Stimulated activated naive CD8-positive, alpha-beta T cell treated with anti-CD3 and anti-CD28 coated beads, Interleukin-15, amount 100 ng/mL, for 72 hours (primary cell): ENCODE results near the gene RAB3IL1.

Experiments
- ATAC-seq: fragments of 150-1000 bp; cut with Tn5 transposase; 2 replicates; pipeline ENCODE4 v1.10.0; 2021; ENCODE audit warnings: mild to moderate bottlenecking, moderate library complexity
- DNase-seq, 2 donors: peaks; one replicate each; pipeline ENCODE4 v3.0.0; 2021 to 2022
- H3K27ac Mint-ChIP-seq, 2 donors: one replicate each; pipeline ENCODE4 v1.8.0; 2022; ENCODE audit warnings: mild to moderate bottlenecking in 2 of 2, mixed read lengths in 2 of 2, moderate library complexity in 2 of 2
- H3K27me3 Mint-ChIP-seq: one replicate; pipeline ENCODE4 v1.8.0; 2022; ENCODE audit warnings: mixed read lengths
- H3K4me1 Mint-ChIP-seq: one replicate; pipeline ENCODE4 v1.8.0; 2022; ENCODE audit warnings: mild to moderate bottlenecking, mixed read lengths
- H3K4me3 Mint-ChIP-seq, 2 donors: one replicate each; pipeline ENCODE4 v1.8.0; 2022; ENCODE audit warnings: mild to moderate bottlenecking in 2 of 2, mixed read lengths in 2 of 2, moderate library complexity in 1 of 2
- H3K9me3 Mint-ChIP-seq, 2 donors: one replicate each; pipeline ENCODE4 v1.8.0; 2022; ENCODE audit warnings: mixed read lengths in 2 of 2

The RAB3IL1 gene

GRCh38 chr11:61880454-61880853 lies 36.9 kb downstream of the RAB3IL1 start:
- H3K9me3 Mint-ChIP-seq: no peaks in the 10 kb centered on the region
- H3K27me3 Mint-ChIP-seq: no peaks in the 10 kb centered on the region
- ATAC-seq (no peak), DNase-seq (no peak)
- no peak overlapping the region for H3K27ac Mint-ChIP-seq
- no peaks in the 10 kb centered on the region for H3K4me1 Mint-ChIP-seq
- no peak overlapping the region for H3K4me3 Mint-ChIP-seq

DNA sequence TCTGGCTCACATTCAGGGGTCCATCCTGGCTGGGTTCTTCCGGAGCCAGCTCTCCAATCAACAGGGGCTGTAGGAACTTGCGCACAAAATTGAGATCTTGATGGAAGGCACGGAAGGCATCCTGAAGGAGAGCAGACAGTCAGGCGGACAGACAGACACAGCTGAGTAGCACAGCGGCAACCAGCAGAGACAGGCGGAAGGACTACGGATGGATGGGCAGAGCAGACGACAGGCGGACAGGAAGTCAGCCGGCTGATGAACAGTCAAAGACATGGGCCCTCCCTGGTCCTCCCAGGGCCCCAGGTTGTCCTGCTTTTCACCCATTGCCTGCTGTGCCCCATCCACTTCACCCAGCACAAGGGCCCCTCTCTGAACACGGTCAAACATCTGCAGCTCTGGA lies 37.3 kb downstream of the RAB3IL1 start:
- Mint-ChIP-seq H3K4me1 (no peaks in the 10 kb centered on the region), H3K27ac (no peak overlapping the region), H3K27me3 (no peaks in the 10 kb centered on the region), H3K4me3 (no peak overlapping the region), H3K9me3 (no peaks in the 10 kb centered on the region)
- no peak for ATAC-seq
- no peak for DNase-seq

DNA sequence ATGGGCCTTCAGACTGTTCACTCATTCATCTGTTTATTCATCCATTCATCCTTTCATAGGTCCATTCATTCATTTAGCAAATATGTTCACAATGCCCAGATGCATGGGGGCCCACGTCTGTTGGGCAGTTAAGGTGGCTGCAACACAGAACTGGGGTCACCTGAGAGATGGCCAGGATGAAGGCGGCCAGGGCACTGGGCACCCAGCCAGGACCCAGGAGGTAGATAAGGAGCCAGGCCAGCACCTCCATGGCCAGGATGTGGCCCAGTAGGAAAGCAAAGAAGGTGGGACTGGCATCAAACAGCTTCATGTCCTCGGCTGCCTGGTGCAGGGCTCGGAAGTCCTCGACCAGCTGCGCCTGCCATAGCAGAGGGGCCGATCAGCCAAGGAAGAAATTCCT lies 38.2 kb downstream of the RAB3IL1 start:
- Mint-ChIP-seq H3K27me3 (no peaks in the 10 kb centered on the region), H3K9me3 (no peaks in the 10 kb centered on the region), H3K27ac (no peak overlapping the region), H3K4me1 (no peaks in the 10 kb centered on the region), H3K4me3 (no peak overlapping the region)
- ATAC-seq (no peak), DNase-seq (no peak)

- Mint-ChIP-seq H3K27ac (no peak overlapping the region), H3K4me3 (no peak overlapping the region), H3K27me3 (peaks cover 14% of the 10 kb centered on the region), H3K4me1 (peaks cover 8% of the 10 kb centered on the region), H3K9me3 (no peaks in the 10 kb centered on the region)
- DNase-seq: no peak
- no peak for ATAC-seq
These were observed 41.7 kb downstream of the RAB3IL1 start for GRCh38 chr11:61875698-61876097.

- H3K4me1 Mint-ChIP-seq: peaks cover 9% of the 10 kb centered on the region
- H3K4me3 Mint-ChIP-seq: no peak overlapping the region
- H3K27ac Mint-ChIP-seq: peak overlapping the region in 1 of 2 donors; percentile 82
- H3K9me3 Mint-ChIP-seq: no peaks in the 10 kb centered on the region
- ATAC-seq (no peak), DNase-seq (no peak)
- H3K27me3 Mint-ChIP-seq: peaks cover 20% of the 10 kb centered on the region
These were observed 42.5 kb downstream of the RAB3IL1 start for GRCh38 chr11:61874853-61875252.

GRCh38 chr11:61874377-61874809 lies 43.0 kb downstream of the RAB3IL1 start:
- Mint-ChIP-seq H3K27me3 (peaks cover 20% of the 10 kb centered on the region), H3K4me3 (no peak overlapping the region), H3K9me3 (no peaks in the 10 kb centered on the region), H3K27ac (no peak overlapping the region), H3K4me1 (peaks cover 9% of the 10 kb centered on the region)
- no peak for DNase-seq
- ATAC-seq: no peak

GRCh38 chr11:61873588-61874376 lies 43.6 kb downstream of the RAB3IL1 start:
- no peak for ATAC-seq
- no peaks in the 10 kb centered on the region for H3K9me3 Mint-ChIP-seq
- H3K27me3 Mint-ChIP-seq: peaks cover 20% of the 10 kb centered on the region
- peaks cover 9% of the 10 kb centered on the region for H3K4me1 Mint-ChIP-seq
- H3K4me3 Mint-ChIP-seq: no peak overlapping the region
- H3K27ac Mint-ChIP-seq: no peak overlapping the region
- DNase-seq: no peak

DNA sequence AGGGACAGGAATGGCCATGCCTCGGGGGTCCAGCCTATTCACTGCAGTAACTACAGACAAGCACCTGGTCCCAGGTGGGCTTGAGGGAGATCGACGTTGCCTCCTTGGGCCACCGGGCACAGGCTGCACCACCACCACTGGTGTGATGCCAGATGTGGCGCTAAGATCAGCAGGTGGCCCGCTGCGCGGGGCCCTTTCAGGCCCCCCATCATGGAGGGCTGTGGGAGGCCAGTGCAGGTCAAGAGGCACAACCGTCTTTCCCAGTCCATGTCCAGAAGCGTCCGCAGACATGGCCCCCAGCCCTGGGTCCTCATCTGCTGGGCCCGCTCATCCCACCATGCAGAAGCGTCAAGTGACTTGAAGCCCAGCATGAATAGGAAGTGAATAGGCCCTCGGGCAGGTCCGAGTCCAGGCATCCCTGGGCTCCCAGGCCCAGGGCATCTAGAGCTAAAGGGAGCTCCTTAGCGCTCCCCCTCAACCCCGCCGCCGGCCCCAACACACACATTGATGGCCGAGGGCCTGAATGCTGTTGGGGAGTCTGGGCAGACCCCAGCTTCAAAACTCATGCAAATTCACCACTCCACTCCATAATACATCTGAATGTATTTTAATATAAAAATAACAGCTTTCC lies 44.3 kb downstream of the RAB3IL1 start:
- Mint-ChIP-seq H3K9me3 (no peaks in the 10 kb centered on the region), H3K27me3 (peaks cover 20% of the 10 kb centered on the region), H3K4me3 (no peak overlapping the region), H3K4me1 (peaks cover 9% of the 10 kb centered on the region), H3K27ac (no peak overlapping the region)
- ATAC-seq (no peak), DNase-seq (no peak)

- peaks cover 9% of the 10 kb centered on the region for H3K4me1 Mint-ChIP-seq
- no peaks in the 10 kb centered on the region for H3K9me3 Mint-ChIP-seq
- peak overlapping the region; percentile 6 to 48 for H3K27ac Mint-ChIP-seq
- H3K4me3 Mint-ChIP-seq: peak overlapping the region; percentile 58 to 82
- ATAC-seq: peak; percentile 94
- peak; percentile 74 to 75 for DNase-seq
- peaks cover 20% of the 10 kb centered on the region for H3K27me3 Mint-ChIP-seq
These were observed 46.2 kb downstream of the RAB3IL1 start for GRCh38 chr11:61871158-61871597.

DNA sequence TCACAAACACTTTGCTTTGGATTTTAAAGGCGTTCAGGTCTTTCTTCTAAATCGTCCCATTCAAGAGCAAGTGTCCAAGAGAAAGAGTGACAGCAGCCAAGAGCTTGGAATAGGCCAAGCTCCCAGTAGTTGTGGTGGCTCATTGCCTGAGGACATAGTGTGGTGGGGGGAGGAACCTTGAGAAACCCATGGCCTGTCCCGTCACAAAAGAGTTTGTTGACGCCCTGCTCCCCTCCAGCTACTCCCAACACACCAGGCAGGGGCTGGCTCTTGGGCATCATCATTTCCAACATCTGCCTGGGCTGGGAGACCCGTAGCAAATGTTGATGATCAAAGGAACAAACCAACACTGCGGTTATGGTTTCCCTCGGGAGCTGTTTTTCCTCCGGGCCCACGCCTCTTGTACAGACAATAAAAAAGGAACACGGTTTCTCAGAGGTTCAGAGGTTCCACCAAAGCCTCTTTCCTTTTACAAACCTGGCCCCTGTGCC lies 46.8 kb downstream of the RAB3IL1 start:
- Mint-ChIP-seq H3K27me3 (peaks cover 20% of the 10 kb centered on the region), H3K4me3 (peak overlapping the region in 1 of 2 donors; percentile 82), H3K27ac (peak overlapping the region in 1 of 2 donors; percentile 63), H3K4me1 (peaks cover 14% of the 10 kb centered on the region), H3K9me3 (no peaks in the 10 kb centered on the region)
- no peak for ATAC-seq
- DNase-seq: no peak

DNA sequence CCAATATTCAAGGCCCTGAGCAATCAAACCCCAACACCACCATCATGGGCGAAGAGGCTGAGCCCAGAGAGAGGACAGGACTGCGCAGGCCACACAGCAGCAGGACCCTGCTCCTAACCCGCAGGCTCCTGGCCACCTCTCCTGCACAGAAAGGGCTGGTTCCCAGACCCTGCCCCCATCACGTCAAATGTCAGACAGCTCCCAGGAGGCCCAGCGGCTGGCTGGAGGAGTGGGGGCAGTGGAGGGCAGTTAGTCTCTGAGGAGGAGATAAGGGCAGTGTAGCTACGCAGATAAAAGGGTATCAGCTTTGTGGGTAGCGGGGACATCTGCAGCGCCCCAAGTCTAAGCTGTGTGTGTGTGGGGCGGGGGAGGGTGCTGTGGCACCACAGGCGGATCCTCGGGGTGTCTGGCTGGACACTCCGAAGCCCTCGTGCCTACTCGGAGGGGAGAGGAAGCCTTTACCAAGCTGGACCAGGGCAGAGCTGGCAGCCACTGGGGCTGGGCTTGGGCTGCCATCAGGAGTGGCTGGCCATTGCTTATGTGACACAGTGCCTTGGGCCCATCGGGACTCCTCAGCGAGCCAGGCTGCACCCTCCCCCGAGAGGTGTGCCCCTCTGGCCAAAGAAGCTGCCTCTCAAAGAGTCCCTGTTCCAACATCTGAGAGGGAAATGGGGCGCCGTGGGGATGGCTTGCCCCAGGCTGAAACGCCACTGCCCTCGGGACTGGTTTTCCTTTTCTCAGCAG lies 47.5 kb downstream of the RAB3IL1 start:
- H3K4me1 Mint-ChIP-seq: peaks cover 14% of the 10 kb centered on the region
- H3K27ac Mint-ChIP-seq: no peak overlapping the region
- no peak overlapping the region for H3K4me3 Mint-ChIP-seq
- ATAC-seq (no peak), DNase-seq (no peak)
- H3K27me3 Mint-ChIP-seq: peaks cover 20% of the 10 kb centered on the region
- no peaks in the 10 kb centered on the region for H3K9me3 Mint-ChIP-seq

DNA sequence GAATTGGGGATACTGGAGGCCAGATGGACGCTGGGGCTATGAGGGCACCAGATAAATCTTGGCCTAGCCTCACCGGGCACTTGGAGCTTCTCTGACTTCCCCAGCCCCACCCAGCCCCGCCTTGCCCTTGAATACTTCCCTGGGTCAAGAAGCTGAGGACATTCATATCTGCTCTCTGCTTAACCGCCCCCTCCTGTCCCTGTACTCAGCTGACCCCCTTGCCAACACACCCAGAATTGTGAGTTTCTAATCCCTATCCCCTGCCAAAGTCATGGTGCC lies 48.0 kb downstream of the RAB3IL1 start:
- Mint-ChIP-seq H3K4me3 (no peak overlapping the region), H3K27ac (no peak overlapping the region), H3K9me3 (no peaks in the 10 kb centered on the region), H3K27me3 (peaks cover 20% of the 10 kb centered on the region), H3K4me1 (peaks cover 14% of the 10 kb centered on the region)
- no peak for DNase-seq
- ATAC-seq: no peak

- Mint-ChIP-seq H3K9me3 (no peaks in the 10 kb centered on the region), H3K27ac (peak overlapping the region in 1 of 2 donors; percentile 67), H3K4me3 (no peak overlapping the region), H3K27me3 (peaks cover 20% of the 10 kb centered on the region), H3K4me1 (peaks cover 14% of the 10 kb centered on the region)
- no peak for DNase-seq
- ATAC-seq: no peak
These were observed 48.6 kb downstream of the RAB3IL1 start for GRCh38 chr11:61868571-61869428.

DNA sequence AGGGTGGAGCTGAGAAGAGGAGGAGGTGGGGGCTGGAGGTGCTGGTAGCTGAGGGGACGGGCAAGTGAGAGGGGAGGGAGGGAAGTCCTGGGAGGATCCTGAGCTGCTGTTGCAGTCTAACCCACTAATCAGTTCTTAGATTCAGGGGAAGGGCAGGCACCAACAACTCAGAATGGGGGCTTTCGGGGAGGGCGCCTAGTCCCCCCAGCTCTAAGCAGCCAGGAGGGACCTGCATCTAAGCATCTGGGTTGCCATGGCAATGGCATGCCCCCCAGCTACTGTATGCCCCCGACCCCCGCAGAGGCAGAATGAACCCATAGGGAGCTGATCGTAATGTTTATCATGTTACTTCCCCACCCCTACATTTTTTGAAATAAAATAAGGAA lies 50.4 kb downstream of the RAB3IL1 start:
- peaks cover 16% of the 10 kb centered on the region for H3K27me3 Mint-ChIP-seq
- H3K27ac Mint-ChIP-seq: no peak overlapping the region
- peaks cover 14% of the 10 kb centered on the region for H3K4me1 Mint-ChIP-seq
- no peaks in the 10 kb centered on the region for H3K9me3 Mint-ChIP-seq
- no peak for ATAC-seq
- H3K4me3 Mint-ChIP-seq: no peak overlapping the region
- DNase-seq: no peak

- no peaks in the 10 kb centered on the region for H3K9me3 Mint-ChIP-seq
- peaks cover 13% of the 10 kb centered on the region for H3K27me3 Mint-ChIP-seq
- H3K27ac Mint-ChIP-seq: peak overlapping the region in 1 of 2 donors; percentile 61
- DNase-seq (no peak), ATAC-seq (no peak)
- H3K4me3 Mint-ChIP-seq: no peak overlapping the region
- peaks cover 13% of the 10 kb centered on the region for H3K4me1 Mint-ChIP-seq
These were observed 51.0 kb downstream of the RAB3IL1 start for GRCh38 chr11:61866231-61866957.
